Stimulated activated naive CD8-positive, alpha-beta T cell treated with anti-CD3 and anti-CD28 coated beads, Interleukin-15, amount 100 ng/mL, for 72 hours (primary cell): ENCODE data around the gene TM9SF1.

ENCODE experiments used
- ATAC-seq: fragments of 150-1000 bp; cut with Tn5 transposase; 2 replicates; pipeline ENCODE4 v1.10.0; 2021; ENCODE audit warnings: mild to moderate bottlenecking, moderate library complexity
- DNase-seq, 2 donors: peaks; one replicate each; pipeline ENCODE4 v3.0.0; 2021 to 2022
- H3K27ac Mint-ChIP-seq, 2 donors: one replicate each; pipeline ENCODE4 v1.8.0; 2022; ENCODE audit warnings: mild to moderate bottlenecking in 2 of 2, mixed read lengths in 2 of 2, moderate library complexity in 2 of 2
- H3K27me3 Mint-ChIP-seq: one replicate; pipeline ENCODE4 v1.8.0; 2022; ENCODE audit warnings: mixed read lengths
- H3K4me1 Mint-ChIP-seq: one replicate; pipeline ENCODE4 v1.8.0; 2022; ENCODE audit warnings: mild to moderate bottlenecking, mixed read lengths
- H3K4me3 Mint-ChIP-seq, 2 donors: one replicate each; pipeline ENCODE4 v1.8.0; 2022; ENCODE audit warnings: mild to moderate bottlenecking in 2 of 2, mixed read lengths in 2 of 2, moderate library complexity in 1 of 2
- H3K9me3 Mint-ChIP-seq, 2 donors: one replicate each; pipeline ENCODE4 v1.8.0; 2022; ENCODE audit warnings: mixed read lengths in 2 of 2

TM9SF1 gene

GRCh38 chr14:24159777-24160498 lies 35.3 kb downstream of the TM9SF1 start:
- H3K4me1 Mint-ChIP-seq: peaks cover 55% of the 10 kb centered on the region
- peak overlapping the region in 1 of 2 donors; percentile 19 for H3K4me3 Mint-ChIP-seq
- no peaks in the 10 kb centered on the region for H3K9me3 Mint-ChIP-seq
- DNase-seq: no peak
- no peaks in the 10 kb centered on the region for H3K27me3 Mint-ChIP-seq
- ATAC-seq: no peak
- peak overlapping the region; percentile 100 for H3K27ac Mint-ChIP-seq

GRCh38 chr14:24157331-24157730 lies 37.9 kb downstream of the TM9SF1 start:
- Mint-ChIP-seq H3K9me3 (no peaks in the 10 kb centered on the region), H3K4me1 (peaks cover 29% of the 10 kb centered on the region), H3K4me3 (no peak overlapping the region), H3K27me3 (no peaks in the 10 kb centered on the region), H3K27ac (peak overlapping the region; percentile 62 to 76)
- ATAC-seq (no peak), DNase-seq (no peak)

- no peaks in the 10 kb centered on the region for H3K9me3 Mint-ChIP-seq
- H3K27me3 Mint-ChIP-seq: no peaks in the 10 kb centered on the region
- no peak for ATAC-seq
- DNase-seq: no peak
- peaks cover 24% of the 10 kb centered on the region for H3K4me1 Mint-ChIP-seq
- peak overlapping the region in 1 of 2 donors; percentile 62 for H3K27ac Mint-ChIP-seq
- no peak overlapping the region for H3K4me3 Mint-ChIP-seq
Observed at GRCh38 chr14:24156840-24157239, 38.4 kb downstream of the TM9SF1 start.

DNA sequence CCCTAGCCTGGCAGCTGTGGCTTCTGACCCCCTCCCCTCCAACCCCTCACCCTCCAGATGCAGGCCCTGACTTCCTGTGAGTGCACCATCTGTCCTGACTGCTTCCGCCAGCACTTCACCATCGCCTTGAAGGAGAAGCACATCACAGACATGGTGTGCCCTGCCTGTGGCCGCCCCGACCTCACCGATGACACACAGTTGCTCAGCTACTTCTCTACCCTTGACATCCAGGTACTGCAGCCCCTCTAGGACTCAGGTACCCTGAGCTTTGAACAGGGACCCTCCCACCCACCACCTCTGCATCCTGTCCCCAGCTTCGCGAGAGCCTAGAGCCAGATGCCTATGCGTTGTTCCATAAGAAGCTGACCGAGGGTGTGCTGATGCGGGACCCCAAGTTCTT lies 40.1 kb downstream of the TM9SF1 start:
- no peak overlapping the region for H3K4me3 Mint-ChIP-seq
- H3K27ac Mint-ChIP-seq: peak overlapping the region; percentile 7 to 88
- H3K9me3 Mint-ChIP-seq: no peaks in the 10 kb centered on the region
- H3K27me3 Mint-ChIP-seq: no peaks in the 10 kb centered on the region
- peaks cover 19% of the 10 kb centered on the region for H3K4me1 Mint-ChIP-seq
- DNase-seq: no peak
- ATAC-seq: no peak

DNA sequence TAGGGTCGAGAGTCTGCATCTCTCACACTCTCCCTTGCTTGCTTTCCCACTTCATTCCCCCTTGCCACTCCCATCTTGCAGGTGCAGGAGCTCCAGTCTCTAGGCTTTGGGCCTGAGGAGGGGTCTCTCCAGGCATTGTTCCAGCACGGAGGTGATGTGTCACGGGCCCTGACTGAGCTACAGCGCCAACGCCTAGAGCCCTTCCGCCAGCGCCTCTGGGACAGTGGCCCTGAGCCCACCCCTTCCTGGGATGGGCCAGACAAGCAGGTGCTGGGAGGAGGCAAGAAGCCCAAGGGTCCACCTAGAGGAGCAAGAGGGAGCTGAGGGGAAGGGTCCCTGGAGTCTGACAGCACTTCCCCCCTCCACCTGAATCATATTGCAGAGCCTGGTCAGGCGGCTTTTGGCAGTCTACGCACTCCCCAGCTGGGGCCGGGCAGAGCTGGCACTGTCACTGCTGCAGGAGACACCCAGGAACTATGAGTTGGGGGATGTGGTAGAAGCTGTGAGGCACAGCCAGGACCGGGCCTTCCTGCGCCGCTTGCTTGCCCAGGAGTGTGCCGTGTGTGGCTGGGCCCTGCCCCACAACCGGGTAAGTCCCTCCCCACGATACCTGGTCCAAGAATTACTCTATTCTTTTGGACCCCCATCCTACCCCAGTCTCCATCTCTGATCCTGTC lies 43.7 kb downstream of the TM9SF1 start:
- H3K27ac Mint-ChIP-seq: no peak overlapping the region
- no peak for DNase-seq
- H3K4me3 Mint-ChIP-seq: no peak overlapping the region
- peaks cover 37% of the 10 kb centered on the region for H3K4me1 Mint-ChIP-seq
- ATAC-seq: no peak
- H3K9me3 Mint-ChIP-seq: no peaks in the 10 kb centered on the region
- H3K27me3 Mint-ChIP-seq: no peaks in the 10 kb centered on the region

DNA sequence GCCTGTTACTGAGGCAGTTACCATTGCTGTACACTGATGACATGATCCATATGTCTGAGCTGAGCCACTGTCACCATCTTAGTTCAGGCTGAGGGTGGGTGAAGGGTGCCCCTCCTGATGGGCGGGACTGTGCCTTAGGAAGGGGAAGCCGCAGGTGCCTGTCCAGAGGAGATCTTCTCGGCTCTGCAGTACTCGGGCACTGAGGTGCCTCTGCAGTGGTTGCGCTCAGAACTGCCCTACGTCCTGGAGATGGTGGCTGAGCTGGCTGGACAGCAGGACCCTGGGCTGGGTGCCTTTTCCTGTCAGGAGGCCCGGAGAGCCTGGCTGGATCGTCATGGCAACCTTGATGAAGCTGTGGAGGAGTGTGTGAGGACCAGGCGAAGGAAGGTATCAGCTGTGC lies 44.2 kb downstream of the TM9SF1 start:
- H3K4me3 Mint-ChIP-seq: no peak overlapping the region
- no peak for DNase-seq
- no peaks in the 10 kb centered on the region for H3K9me3 Mint-ChIP-seq
- no peaks in the 10 kb centered on the region for H3K27me3 Mint-ChIP-seq
- H3K4me1 Mint-ChIP-seq: peaks cover 42% of the 10 kb centered on the region
- peak overlapping the region in 1 of 2 donors; percentile 80 for H3K27ac Mint-ChIP-seq
- no peak for ATAC-seq

GRCh38 chr14:24150567-24150966 lies 44.7 kb downstream of the TM9SF1 start:
- Mint-ChIP-seq H3K27ac (no peak overlapping the region), H3K4me3 (no peak overlapping the region), H3K4me1 (peaks cover 46% of the 10 kb centered on the region), H3K27me3 (no peaks in the 10 kb centered on the region), H3K9me3 (no peaks in the 10 kb centered on the region)
- ATAC-seq (no peak), DNase-seq (no peak)

DNA sequence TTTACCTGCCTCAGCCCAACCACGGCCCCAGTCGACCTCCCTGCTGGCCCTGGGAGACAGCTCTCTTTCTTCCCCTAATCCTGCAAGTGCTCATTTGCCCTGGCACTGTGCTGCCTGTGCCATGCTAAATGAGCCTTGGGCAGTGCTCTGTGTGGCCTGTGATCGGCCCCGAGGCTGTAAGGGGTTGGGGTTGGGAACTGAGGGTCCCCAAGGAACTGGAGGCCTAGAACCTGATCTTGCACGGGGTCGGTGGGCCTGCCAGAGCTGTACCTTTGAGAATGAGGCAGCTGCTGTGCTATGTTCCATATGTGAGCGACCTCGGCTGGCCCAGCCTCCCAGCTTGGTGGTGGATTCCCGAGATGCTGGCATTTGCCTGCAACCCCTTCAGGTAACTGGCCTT lies 45.2 kb downstream of the TM9SF1 start:
- Mint-ChIP-seq H3K9me3 (no peaks in the 10 kb centered on the region), H3K4me3 (no peak overlapping the region), H3K27ac (no peak overlapping the region), H3K4me1 (peaks cover 51% of the 10 kb centered on the region), H3K27me3 (no peaks in the 10 kb centered on the region)
- DNase-seq (no peak), ATAC-seq (no peak)

DNA sequence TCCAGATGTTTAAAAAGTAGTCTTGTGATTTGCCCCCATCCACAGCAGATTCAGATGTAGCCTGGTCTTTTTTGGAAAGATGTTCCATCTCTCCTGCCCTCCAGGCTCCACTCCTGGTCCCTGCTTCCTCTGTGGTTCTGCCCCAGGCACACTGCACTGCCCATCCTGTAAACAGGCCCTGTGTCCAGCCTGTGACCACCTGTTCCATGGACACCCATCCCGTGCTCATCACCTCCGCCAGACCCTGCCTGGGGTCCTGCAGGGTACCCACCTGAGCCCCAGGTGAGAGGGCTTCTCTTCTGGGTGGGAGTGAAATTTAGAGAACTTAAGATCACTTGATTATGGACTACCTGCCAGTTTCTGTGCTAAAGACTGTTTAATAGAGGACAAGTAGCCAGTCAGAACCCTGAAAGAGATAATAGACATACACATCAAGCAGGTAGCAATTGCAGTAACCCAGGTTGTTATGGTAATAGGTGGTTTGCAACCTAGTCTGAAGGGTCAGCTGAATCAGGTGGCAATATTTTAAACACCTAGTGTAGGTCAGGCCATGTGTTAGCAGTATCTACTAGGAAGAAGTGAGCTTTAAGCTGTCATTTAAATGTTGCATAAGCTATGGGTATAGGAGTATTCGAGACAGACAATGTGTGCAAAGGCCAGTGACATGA lies 45.8 kb downstream of the TM9SF1 start:
- H3K4me1 Mint-ChIP-seq: peaks cover 57% of the 10 kb centered on the region
- ATAC-seq (no peak), DNase-seq (no peak)
- H3K4me3 Mint-ChIP-seq: peak overlapping the region; percentile 56 to 93
- H3K27me3 Mint-ChIP-seq: no peaks in the 10 kb centered on the region
- H3K9me3 Mint-ChIP-seq: no peaks in the 10 kb centered on the region
- no peak overlapping the region for H3K27ac Mint-ChIP-seq

DNA sequence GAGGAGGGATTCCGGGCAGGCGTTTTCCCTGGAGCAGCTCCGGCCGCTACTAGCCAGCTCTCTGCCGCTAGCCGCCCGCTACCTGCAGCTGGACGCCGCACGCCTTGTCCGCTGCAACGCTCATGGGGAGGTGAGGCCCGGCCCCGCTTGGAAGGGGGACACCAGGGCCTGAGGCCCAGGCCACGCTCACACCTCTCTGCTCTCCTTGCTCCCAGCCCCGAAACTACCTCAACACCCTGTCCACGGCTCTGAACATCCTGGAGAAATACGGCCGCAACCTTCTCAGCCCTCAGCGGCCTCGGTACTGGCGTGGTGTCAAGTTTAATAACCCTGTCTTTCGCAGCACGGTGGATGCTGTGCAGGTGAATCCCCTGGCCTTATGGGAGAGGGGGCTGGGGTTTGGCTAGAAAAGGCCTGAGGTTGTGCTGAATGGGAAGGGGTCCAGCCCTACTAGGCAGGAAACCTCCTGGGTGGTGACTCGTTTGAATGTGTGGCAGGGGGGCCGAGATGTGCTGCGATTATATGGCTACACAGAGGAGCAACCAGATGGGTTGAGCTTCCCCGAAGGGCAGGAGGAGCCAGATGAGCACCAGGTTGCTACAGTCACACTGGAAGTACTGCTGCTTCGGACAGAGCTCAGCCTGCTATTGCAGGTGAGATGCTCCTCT lies 47.3 kb downstream of the TM9SF1 start:
- peaks cover 72% of the 10 kb centered on the region for H3K4me1 Mint-ChIP-seq
- H3K4me3 Mint-ChIP-seq: peak overlapping the region; percentile 93 to 96
- H3K27me3 Mint-ChIP-seq: no peaks in the 10 kb centered on the region
- peak overlapping the region; percentile 15 to 93 for H3K27ac Mint-ChIP-seq
- no peaks in the 10 kb centered on the region for H3K9me3 Mint-ChIP-seq
- DNase-seq (no peak), ATAC-seq (no peak)

GRCh38 chr14:24146978-24147760 lies 48.1 kb downstream of the TM9SF1 start, which contains the start of gene RNF31:
Gene RNF31, plus strand, starts transcription at chr14:24147498. Its CDS starts 201 bp downstream, at chr14:24147699.
- DNase-seq: peak; percentile 95 to 97
- no peaks in the 10 kb centered on the region for H3K27me3 Mint-ChIP-seq
- peaks cover 80% of the 10 kb centered on the region for H3K4me1 Mint-ChIP-seq
- H3K9me3 Mint-ChIP-seq: no peaks in the 10 kb centered on the region
- peak within 1 kb of the TSS; percentile 93 to 96 for H3K4me3 Mint-ChIP-seq
- ATAC-seq: peak; percentile 87
- H3K27ac Mint-ChIP-seq: peak within 1 kb of the TSS; percentile 95 to 96

GRCh38 chr14:24146453-24146977 lies 48.7 kb downstream of the TM9SF1 start, which contains the start of gene PSME2:
Gene PSME2, minus strand, starts transcription at chr14:24146610. Its CDS starts 29 bp downstream, at chr14:24146581.
- H3K9me3 Mint-ChIP-seq: no peaks in the 10 kb centered on the region
- ATAC-seq (peak; percentile 81), DNase-seq (peak; percentile 96 to 98)
- H3K4me3 Mint-ChIP-seq: peak within 1 kb of the TSS; percentile 93 to 96
- H3K27me3 Mint-ChIP-seq: no peaks in the 10 kb centered on the region
- H3K4me1 Mint-ChIP-seq: peaks cover 85% of the 10 kb centered on the region
- H3K27ac Mint-ChIP-seq: peak within 1 kb of the TSS; percentile 95 to 96

DNA sequence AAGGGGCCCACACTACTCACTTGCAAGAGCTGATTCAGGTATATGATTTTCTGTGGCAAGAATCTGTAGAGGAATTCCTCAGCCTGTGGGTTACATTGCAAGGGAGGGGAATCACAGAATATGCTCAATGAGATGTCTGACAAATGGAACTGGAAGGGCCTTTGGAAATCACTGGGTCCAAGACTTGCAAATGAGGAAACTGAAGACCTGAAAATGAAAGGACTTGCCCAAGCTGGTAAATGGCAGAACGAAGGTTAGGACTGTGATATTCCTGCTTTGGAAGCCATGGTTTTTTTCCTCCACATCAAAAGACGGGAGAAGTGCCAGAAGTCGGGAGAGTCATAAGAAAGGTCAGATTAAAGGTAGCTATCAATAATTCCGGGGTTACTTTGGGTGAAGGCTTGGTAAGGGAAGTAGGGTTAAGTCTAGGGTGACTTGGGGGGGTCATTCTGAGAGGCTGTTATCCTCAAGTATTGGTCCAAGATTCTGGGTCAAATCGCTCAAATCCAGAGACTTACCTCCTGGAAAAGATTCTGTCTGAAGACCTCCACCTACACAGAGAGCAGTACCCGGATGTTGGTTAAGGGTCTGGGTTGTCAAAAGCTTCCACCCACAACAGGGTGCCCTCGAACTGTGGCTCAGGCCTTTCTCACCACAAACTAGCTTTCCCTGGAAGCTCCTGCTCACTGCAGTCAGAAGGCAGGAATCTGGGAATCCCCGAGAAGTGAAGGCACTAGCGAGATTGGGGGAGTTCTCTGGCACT lies 49.4 kb downstream of the TM9SF1 start:
- DNase-seq: no peak
- ATAC-seq: no peak
- no peaks in the 10 kb centered on the region for H3K27me3 Mint-ChIP-seq
- no peaks in the 10 kb centered on the region for H3K9me3 Mint-ChIP-seq
- peak overlapping the region; percentile 95 to 96 for H3K27ac Mint-ChIP-seq
- H3K4me1 Mint-ChIP-seq: peaks cover 80% of the 10 kb centered on the region
- H3K4me3 Mint-ChIP-seq: peak overlapping the region; percentile 93 to 96

GRCh38 chr14:24145219-24145618 lies 50.0 kb downstream of the TM9SF1 start:
- no peak for ATAC-seq

More at GRCh38 chr14:24145219-24145618, 50.0 kb downstream of the TM9SF1 start:
- DNase-seq: no peak
- Mint-ChIP-seq H3K27me3 (no peaks in the 10 kb centered on the region), H3K4me1 (peaks cover 73% of the 10 kb centered on the region), H3K27ac (peak overlapping the region in 1 of 2 donors; percentile 80), H3K9me3 (no peaks in the 10 kb centered on the region), H3K4me3 (peak overlapping the region; percentile 93 to 96)
